ENCODE measurements around the gene LRRC43.

The LRRC43 gene

DNA sequence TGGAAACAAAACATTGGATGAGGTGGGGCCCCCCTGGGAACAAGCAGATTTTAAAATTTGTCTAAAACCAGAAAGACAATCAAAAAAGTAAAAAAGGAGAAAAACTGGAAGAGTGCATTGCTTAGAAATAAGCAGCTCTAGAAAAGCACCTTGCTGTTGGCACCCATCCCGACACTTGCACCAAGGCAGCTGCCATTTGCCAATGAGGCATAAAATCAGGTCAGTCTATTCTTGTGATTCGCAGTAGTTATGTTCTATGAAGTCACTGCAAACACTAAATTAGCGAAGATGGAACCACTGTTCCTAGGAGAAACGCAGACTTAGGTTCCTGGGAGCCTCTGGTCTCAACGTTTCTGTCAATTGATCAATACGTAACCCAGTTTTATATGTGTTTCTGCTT, 67.1 kb downstream of the LRRC43 start:
- TF ChIP-seq, protein P1, sequence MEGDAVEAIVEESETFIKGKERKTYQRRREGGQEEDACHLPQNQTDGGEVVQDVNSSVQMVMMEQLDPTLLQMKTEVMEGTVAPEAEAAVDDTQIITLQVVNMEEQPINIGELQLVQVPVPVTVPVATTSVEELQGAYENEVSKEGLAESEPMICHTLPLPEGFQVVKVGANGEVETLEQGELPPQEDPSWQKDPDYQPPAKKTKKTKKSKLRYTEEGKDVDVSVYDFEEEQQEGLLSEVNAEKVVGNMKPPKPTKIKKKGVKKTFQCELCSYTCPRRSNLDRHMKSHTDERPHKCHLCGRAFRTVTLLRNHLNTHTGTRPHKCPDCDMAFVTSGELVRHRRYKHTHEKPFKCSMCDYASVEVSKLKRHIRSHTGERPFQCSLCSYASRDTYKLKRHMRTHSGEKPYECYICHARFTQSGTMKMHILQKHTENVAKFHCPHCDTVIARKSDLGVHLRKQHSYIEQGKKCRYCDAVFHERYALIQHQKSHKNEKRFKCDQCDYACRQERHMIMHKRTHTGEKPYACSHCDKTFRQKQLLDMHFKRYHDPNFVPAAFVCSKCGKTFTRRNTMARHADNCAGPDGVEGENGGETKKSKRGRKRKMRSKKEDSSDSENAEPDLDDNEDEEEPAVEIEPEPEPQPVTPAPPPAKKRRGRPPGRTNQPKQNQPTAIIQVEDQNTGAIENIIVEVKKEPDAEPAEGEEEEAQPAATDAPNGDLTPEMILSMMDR (conservative IDR thresholded peaks at IDR 0.05): no peak
- no peak for TF ChIP-seq ZFX (IDR thresholded peaks at IDR 0.05)
- H3K27ac ChIP-seq: no peak overlapping the region

DNA sequence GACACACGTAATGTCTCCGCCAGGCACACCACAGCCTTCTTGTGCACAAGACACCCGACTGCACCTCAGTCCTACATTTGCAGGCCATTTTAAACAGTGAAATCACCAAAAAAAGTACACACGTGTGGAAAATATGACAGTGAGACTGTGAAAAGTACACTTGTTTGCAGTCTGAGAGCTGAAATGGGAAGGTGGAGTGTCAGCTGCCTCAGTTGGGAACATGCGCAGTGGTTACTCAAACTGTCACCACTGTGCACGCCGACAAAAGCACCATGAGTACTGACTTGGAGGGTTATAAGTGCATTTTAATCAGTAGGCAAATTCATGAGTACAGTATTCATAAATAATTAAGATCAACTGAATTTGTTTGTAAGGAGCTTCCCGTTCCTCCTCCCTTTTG, 67.6 kb downstream of the LRRC43 start:
- TF ChIP-seq, protein P1 (conservative IDR thresholded peaks at IDR 0.05): no peak
- no peak overlapping the region for H3K27ac ChIP-seq
